ENCODE data around the gene HS6ST2.

- TF ChIP-seq EP300 (IDR thresholded peaks at IDR 0.05; ENCODE audit: low read depth) (no peak), POLR2A (IDR thresholded peaks at IDR 0.05) (no peak)
Observed at GRCh38 chrX:132676102-132676501, 282.3 kb downstream of the HS6ST2 start.
